ENCODE results near the gene PATE4. TPM values are rescaled to one million over a fixed set of nuclear protein-coding genes. Genes with fewer than 3 reads are reported as not detected.

The PATE4 gene
- polyA plus RNA-seq, 1 of the 3 experiments (the other 2 are of a cell fraction): not detected

- TF ChIP-seq, protein P1, sequence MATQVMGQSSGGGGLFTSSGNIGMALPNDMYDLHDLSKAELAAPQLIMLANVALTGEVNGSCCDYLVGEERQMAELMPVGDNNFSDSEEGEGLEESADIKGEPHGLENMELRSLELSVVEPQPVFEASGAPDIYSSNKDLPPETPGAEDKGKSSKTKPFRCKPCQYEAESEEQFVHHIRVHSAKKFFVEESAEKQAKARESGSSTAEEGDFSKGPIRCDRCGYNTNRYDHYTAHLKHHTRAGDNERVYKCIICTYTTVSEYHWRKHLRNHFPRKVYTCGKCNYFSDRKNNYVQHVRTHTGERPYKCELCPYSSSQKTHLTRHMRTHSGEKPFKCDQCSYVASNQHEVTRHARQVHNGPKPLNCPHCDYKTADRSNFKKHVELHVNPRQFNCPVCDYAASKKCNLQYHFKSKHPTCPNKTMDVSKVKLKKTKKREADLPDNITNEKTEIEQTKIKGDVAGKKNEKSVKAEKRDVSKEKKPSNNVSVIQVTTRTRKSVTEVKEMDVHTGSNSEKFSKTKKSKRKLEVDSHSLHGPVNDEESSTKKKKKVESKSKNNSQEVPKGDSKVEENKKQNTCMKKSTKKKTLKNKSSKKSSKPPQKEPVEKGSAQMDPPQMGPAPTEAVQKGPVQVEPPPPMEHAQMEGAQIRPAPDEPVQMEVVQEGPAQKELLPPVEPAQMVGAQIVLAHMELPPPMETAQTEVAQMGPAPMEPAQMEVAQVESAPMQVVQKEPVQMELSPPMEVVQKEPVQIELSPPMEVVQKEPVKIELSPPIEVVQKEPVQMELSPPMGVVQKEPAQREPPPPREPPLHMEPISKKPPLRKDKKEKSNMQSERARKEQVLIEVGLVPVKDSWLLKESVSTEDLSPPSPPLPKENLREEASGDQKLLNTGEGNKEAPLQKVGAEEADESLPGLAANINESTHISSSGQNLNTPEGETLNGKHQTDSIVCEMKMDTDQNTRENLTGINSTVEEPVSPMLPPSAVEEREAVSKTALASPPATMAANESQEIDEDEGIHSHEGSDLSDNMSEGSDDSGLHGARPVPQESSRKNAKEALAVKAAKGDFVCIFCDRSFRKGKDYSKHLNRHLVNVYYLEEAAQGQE (IDR thresholded peaks at IDR 0.05; ENCODE audit: low read depth, low read length): no peak
- TF ChIP-seq, protein P2, sequence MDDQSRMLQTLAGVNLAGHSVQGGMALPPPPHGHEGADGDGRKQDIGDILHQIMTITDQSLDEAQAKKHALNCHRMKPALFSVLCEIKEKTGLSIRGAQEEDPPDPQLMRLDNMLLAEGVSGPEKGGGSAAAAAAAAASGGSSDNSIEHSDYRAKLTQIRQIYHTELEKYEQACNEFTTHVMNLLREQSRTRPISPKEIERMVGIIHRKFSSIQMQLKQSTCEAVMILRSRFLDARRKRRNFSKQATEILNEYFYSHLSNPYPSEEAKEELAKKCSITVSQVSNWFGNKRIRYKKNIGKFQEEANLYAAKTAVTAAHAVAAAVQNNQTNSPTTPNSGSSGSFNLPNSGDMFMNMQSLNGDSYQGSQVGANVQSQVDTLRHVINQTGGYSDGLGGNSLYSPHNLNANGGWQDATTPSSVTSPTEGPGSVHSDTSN (IDR thresholded peaks at IDR 0.05): no peak
- TF ChIP-seq JUND (IDR thresholded peaks at IDR 0.05) (no peak), NFIC (IDR thresholded peaks at IDR 0.05; ENCODE audit: borderline replicate concordance) (no peak), TEAD4 (IDR thresholded peaks at IDR 0.05; ENCODE audit: borderline replicate concordance, insufficient read depth) (no peak), NRF1 (IDR thresholded peaks at IDR 0.05; ENCODE audit: low read depth, low read length) (no peak)
Observed at GRCh38 chr11:125799808-125800207, 33.3 kb upstream of the PATE4 start (continued).

DNA sequence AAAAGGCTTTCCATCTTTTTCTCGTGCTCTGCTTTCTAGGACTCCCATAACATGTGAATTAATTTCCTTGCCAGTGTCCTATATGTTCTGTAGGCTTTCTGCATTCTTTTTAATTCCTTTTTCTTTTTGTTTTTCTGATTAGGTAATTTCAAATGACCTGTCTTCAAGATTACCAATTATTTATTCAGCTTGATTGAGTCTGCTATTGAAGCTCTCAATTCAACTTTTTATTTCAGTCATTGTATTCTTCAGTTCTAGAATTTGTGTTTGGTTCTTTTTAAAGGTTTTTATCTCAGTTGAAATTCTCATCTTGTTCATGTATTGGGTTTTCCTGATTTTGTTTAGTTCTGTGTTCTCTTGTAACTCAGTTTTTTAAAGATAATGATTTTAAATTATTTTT, 30.7 kb upstream of the PATE4 start:
- TF ChIP-seq TAF1 (IDR thresholded peaks at IDR 0.05; ENCODE audit: borderline replicate concordance, low read depth, low read length) (no peak), YY1 (IDR thresholded peaks at IDR 0.05; ENCODE audit: low read depth) (no peak), ZBTB33 (IDR thresholded peaks at IDR 0.05; ENCODE audit: borderline replicate concordance, low read depth) (no peak), FOXJ3 (CRISPR knock-in tag; IDR thresholded peaks at IDR 0.05) (no peak), ELF1 (IDR thresholded peaks at IDR 0.05) (no peak), TCF12 (IDR thresholded peaks at IDR 0.05) (no peak), EZH2phosphoT487 (IDR thresholded peaks at IDR 0.05; ENCODE audit: borderline replicate concordance, low read depth) (no peak), SMC3 (IDR thresholded peaks at IDR 0.05; ENCODE audit: low read depth, low read length) (no peak), RAD21 (IDR thresholded peaks at IDR 0.05; ENCODE audit: low read length) (no peak), MXI1 (IDR thresholded peaks at IDR 0.05; ENCODE audit: low read depth, low read length) (no peak), RFX5 (IDR thresholded peaks at IDR 0.05; ENCODE audit: low read length) (no peak), RCOR1 (IDR thresholded peaks at IDR 0.05; ENCODE audit: low read length) (no peak), CHD2 (IDR thresholded peaks at IDR 0.05; ENCODE audit: low read length, partially characterized antibody) (no peak), POLR2AphosphoS5 (IDR thresholded peaks at IDR 0.05; ENCODE audit: low read depth, low read length) (no peak), USF2 (IDR thresholded peaks at IDR 0.05; ENCODE audit: borderline replicate concordance, low read depth, low read length) (no peak)
- TF ChIP-seq, protein P3, sequence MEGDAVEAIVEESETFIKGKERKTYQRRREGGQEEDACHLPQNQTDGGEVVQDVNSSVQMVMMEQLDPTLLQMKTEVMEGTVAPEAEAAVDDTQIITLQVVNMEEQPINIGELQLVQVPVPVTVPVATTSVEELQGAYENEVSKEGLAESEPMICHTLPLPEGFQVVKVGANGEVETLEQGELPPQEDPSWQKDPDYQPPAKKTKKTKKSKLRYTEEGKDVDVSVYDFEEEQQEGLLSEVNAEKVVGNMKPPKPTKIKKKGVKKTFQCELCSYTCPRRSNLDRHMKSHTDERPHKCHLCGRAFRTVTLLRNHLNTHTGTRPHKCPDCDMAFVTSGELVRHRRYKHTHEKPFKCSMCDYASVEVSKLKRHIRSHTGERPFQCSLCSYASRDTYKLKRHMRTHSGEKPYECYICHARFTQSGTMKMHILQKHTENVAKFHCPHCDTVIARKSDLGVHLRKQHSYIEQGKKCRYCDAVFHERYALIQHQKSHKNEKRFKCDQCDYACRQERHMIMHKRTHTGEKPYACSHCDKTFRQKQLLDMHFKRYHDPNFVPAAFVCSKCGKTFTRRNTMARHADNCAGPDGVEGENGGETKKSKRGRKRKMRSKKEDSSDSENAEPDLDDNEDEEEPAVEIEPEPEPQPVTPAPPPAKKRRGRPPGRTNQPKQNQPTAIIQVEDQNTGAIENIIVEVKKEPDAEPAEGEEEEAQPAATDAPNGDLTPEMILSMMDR (IDR thresholded peaks at IDR 0.05): no peak
- TF ChIP-seq, protein P4, sequence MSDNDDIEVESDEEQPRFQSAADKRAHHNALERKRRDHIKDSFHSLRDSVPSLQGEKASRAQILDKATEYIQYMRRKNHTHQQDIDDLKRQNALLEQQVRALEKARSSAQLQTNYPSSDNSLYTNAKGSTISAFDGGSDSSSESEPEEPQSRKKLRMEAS (IDR thresholded peaks at IDR 0.05; ENCODE audit: low read depth): no peak
- Histone ChIP-seq H3K79me2 (ENCODE audit: insufficient read depth) (no peaks in the 10 kb centered on the region), H4K20me1 (ENCODE audit: insufficient read depth) (no peaks in the 10 kb centered on the region), H3K4me2 (no peak overlapping the region), H3K9ac (no peak overlapping the region), H3K36me3 (replicated peaks in 1 of 2; ENCODE audit: control insufficient read depth in 1 of 2, insufficient read depth in 2 of 2, low read length in 1 of 2) (no peaks in the 10 kb centered on the region), H3K27me3 (ENCODE audit: insufficient read depth) (no peaks in the 10 kb centered on the region), H3K4me1 (ENCODE audit: control insufficient read depth in 1 of 2, insufficient read depth in 2 of 2, low read depth in 1 of 2, low read length in 1 of 2) (no peaks in the 10 kb centered on the region), H3K9me2 (no peaks in the 10 kb centered on the region), H3K9me3 (peaks cover 12% of the 10 kb centered on the region), H3K4me3 (ENCODE audit: low read depth in 2 of 2, low read length in 1 of 2) (no peak overlapping the region), H3K27ac (ENCODE audit: low read depth in 2 of 2, low read length in 1 of 2) (no peak overlapping the region), H2AFZ (ENCODE audit: low read depth) (no peak overlapping the region), H3F3A (replicated peaks; ENCODE audit: insufficient read depth) (no peaks in the 10 kb centered on the region)
- no peak for DNase-seq
- POLR2A ChIA-PET: no interaction called here
- CTCF ChIA-PET: no interaction called here
- WGBS (ENCODE audit: low lambda C conversion rate): 2% methylated on average over 1 of the region's 1 CpG
